CD4-positive, alpha-beta T cell treated with Interferon gamma for 1 hour (primary cell): ENCODE data around the gene KRT78.

Experiments used
- DNase-seq: peaks from one replicate; pipeline ENCODE4 v3.0.0-alpha.2; 2020

Gene KRT78

GRCh38 chr12:52837781-52838608 is 10.8 kb downstream of the KRT78 start:
- no peak for DNase-seq

DNA sequence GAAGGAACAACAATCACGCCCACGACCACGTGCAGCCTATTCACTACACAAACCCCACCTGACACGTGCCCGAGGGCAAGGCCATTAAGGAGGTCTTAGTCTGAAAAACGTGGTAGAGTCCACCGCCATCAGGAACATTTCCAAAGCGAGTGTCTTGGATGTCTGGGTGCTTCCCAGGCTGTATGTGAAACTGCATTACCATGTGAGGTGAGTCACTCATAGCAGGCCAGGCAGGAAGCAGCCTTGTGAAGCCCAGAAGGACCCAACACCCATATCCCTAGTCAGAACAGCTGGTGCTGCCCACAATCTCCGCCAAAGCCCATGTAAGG is 11.4 kb downstream of the KRT78 start:
- no peak for DNase-seq

DNA sequence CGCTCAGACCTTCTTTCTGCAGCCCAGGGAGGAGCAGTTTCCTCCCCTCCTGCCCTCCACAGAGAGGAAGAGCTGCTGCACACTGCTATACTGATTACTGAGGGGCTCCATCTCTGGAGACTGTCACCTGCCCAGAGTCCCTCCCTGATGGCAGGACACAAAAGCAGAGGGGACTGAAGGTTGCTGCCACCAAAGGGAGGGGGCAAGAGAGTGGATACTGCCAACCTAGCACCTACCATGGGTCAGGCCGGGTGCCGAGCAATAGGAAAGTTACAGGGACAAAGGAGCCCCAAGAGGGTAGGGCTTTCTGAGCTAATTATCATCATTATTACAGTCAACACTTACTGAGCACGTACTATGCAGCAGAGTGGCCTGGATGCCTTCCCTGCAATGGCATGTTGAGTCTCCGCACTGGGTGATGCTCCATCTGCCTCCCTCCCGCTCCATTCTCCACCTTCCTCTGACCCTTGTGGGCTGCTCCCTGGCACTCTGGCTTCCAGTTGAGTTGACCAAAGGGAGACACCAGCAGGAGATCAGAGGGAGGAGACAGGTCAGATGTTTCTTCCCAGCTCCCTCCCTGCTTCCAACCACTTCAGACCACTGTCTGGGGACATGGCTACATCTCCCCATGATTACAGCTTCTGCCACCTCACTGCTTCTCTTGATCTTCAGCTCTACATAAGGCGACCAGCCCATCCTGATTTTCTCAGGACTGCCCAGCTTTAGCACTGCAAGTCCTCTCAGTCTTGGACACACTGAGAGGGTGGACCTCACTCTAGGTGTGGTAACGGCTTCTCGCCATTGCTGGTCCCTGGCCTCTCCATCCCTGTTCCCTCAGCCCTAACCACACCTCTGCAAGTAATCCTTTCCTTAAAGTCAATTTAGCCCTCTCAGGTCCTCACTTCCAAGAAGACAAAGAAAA is 12.0 kb downstream of the KRT78 start:
- DNase-seq = no peak

DNA sequence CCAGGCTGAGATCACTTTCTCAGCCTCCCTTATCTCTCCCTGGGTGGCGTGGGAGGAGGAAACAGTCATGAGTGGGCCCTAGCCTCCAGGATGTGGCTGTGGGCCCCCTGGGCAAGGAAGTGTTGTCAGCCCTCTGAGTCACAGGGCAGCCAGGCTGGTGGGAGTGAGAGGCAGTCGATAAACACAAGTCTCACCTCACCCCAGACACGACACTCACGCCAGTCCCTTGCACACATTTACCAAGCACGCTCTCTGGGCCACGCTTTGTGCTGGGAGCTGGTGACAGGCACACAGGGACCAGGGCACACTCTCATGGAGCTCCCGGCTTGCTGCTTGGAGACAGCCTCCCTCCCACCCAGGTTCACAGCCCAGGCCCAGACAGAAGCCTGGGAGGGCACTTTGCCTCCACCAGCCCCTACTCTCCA is 12.7 kb downstream of the KRT78 start:
- peak; percentile 10 for DNase-seq

DNA sequence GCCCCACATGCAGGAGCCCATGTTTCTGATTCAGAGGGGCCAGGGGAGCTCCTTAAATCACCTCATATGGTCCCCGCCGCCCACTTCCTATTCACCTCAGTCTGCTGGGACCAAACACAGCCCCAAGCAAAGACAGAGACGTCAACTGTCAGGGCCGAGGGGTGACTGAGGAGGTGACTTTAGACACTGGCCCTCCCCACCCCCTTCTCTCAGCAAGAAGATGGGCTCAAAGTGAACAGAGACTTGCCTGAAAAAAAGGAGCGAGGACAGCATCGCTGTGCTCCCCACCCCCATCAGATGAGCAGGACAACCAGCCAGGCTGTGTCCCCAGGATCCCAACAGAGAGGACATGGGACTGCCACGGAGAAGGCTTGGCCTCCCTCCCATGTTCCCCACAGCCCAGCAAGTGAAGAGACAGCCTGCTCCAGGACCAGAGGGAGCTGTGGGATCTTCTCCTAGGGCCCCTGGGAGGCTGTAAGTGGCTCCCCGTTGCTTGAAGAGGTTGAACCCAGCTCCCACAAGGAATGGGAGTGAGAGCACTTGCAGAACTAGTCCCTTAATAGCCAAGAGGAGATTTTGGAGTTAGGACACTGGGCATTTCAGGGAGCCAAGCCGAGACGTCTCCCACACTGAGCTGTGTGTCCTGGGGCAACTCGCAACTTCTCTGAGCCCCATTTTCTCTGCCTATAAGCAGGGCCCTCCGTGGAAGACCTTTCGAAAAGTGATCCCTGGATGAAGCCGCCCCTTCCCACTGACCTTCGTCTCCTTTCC is 13.3 kb downstream of the KRT78 start:
- DNase-seq = no peak

DNA sequence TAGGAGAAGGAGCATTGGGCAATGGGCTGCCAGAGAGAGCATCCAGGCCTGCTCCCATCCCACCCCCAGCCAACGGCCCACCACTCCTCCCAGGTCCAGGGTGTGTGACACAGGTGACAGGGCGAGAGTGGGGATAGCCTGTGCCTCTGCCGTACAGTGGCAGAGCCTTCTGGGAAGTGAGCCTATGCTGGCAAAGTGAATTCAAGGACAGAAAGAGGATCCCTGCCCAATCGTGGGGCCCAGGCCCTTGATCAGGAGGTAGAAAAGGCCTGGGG is 14.1 kb downstream of the KRT78 start:
- no peak for DNase-seq

DNA sequence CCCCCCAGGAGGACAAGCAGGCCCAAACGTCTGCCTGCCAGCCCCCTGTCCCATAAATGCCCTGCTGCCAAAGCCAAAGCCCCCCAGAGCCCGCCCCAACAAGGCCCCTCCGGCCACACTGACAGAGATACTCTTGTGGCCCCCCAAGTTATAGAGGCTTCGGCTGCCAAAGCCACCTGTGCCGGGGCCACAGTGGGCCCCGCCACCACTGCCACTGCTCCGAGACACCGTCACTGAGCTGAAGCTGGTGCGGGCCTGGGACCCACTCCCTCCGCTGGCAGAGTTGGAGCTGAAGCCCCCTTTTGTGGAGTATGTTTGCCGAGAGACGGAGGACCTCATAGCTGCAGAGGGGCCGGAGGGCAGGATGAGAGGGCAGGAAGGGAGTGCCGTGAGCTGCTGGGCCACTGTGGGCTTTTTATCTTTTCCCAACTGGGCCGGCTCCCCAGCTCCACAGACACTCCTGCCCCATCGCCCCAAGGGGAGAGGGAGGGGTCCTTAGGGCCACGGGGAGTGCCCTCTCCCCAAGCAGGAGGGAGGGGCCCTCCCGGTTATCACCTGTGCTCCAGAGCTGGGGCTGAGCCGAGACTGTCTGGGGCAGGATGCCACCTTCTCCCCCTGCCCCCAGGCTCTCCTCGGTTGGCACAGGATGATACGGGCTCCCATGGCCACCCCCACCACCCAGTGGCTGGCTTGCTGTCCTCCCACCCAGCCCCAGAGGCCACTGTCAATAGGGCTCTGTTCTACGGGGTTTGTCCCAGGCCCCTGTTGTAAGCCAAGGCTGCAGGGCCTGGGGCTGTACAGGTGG is 14.7 kb downstream of the KRT78 start, which contains the start of gene KRT79:
Gene KRT79, minus strand, starts transcription at position 390 of the 805 bp plus-strand sequence. Its CDS starts 51 bp downstream, at position 339.
- no peak for DNase-seq

- DNase-seq = no peak
Measured at GRCh38 chr12:52832985-52833905, 15.5 kb downstream of the KRT78 start.

GRCh38 chr12:52832451-52832850 is 16.3 kb downstream of the KRT78 start:
- DNase-seq = no peak

DNA sequence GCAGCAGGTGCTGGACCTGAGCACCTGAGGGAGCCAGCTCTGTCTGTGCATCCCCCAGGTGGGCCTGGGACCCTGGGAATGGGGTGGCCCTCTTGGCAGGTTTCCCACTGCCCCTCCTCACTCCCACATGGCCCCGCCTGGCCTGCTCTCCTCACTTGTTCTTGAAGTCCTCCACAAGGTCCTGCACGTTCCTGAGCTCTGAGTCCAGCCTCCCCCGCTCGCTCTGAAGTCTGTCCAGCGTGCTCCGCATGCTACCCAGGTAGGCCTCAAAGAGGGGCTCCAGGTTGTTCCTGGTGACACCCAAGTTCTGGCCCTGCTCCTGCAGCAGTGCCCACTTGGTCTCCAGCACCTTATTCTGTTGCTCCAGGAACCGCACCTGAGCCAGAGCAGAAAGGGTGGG is 17.5 kb downstream of the KRT78 start:
- DNase-seq = no peak

DNA sequence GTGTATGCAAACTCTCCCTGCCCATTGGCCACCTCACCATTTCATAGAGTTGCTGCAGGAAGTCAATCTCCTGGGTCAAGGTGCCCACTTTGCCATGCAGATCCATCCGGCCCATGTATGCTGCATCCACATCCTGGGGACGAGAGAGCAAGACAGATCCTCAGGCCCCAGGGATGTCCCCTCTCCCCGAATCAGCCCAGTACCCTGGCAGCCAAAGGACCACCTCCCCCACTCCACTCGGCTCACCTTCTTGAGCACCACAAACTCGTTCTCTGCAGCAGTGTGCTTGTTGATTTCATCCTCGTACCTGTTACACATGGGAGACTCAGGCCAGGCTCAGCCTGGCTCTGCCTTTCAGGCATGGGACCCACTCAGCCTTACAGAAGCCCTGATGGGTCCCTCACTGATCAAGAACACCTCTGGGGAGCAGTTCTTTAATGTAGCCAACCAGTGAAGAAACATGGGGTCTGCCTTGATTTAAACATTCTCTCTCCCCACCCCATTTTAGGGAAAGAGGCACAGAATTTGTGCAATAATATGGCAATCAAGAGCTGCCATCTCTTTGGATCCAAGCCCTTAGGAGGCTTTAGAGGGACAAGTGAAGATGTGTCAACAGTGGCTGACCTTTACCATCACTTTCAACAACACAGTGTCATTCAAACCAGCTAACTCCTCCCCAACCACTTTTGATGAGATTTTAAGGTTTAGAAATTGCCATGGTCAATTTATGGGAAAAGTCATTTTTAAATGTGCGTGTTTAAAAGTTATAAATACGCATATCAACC is 18.6 kb downstream of the KRT78 start:
- DNase-seq = no peak

DNA sequence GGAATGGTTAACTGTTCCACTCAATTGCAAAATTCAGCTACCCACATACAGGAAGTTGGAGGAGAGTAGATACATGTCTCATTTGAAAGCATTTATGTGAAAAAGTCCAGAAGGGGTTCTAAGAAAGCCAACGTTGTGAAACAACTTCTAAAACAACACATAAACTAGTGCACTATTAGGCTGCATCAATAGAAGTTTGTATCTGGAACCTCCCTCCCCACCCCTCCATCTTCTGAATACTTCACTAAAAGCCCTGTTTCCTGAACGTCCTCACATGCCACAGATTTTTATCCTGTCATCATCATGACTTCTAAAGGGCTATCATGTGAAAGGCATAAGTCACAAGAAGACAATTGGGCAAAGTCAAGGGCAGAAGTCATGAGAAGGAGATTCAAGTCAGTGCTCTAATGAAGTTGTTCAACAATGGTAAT is 20.2 kb downstream of the KRT78 start:
- no peak for DNase-seq

- DNase-seq = no peak
Measured at GRCh38 chr12:52828156-52828555, 20.6 kb downstream of the KRT78 start.

DNA sequence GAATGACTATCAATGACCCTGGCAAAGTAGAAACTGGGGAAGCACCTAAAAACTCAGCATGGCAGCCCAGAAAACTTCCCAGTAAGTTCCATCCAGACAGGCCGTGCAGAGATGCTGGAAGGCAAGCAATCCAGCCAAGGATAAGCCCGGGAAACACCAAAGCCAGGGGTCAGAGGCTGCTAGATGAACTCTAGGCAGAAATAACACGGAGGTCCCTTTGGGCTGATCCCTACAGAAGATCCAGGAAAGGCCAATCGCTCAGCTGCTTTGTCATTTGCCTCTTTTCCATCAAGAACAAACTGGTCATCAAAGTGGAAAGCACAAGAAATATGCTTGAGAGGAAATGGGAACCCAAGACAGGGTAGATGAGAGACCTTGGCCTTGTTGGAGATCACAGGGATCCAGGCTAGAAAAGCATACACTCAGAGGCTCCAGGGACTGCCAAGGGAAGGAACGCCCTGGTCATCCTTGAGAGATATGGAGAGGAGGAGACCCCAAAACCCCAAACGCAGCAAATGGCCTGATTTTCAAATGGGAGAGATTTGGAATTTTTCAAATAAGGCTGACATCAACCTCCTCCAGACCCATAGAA is 21.2 kb downstream of the KRT78 start:
- no peak for DNase-seq

GRCh38 chr12:52826611-52827498 is 21.9 kb downstream of the KRT78 start:
- no peak for DNase-seq

DNA sequence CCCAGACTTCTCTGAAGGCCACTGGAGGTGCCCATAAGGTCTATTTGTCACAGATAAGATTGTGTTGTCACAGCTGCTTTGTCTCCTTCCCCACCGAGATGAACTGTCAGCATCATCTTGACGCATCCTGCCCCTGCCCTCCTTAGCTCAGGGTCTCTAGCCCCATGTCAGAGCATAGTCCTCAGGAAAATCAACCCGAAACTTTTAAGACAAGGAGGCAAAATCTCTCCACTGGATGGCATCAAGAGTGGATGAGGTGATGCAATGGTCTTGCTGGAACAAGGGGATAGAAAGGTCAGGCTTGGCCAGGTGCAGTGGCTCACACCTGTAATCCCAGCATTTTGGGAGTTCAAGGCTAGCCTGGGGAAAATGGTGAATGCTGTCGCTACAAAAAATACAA is 22.8 kb downstream of the KRT78 start:
- no peak for DNase-seq

DNA sequence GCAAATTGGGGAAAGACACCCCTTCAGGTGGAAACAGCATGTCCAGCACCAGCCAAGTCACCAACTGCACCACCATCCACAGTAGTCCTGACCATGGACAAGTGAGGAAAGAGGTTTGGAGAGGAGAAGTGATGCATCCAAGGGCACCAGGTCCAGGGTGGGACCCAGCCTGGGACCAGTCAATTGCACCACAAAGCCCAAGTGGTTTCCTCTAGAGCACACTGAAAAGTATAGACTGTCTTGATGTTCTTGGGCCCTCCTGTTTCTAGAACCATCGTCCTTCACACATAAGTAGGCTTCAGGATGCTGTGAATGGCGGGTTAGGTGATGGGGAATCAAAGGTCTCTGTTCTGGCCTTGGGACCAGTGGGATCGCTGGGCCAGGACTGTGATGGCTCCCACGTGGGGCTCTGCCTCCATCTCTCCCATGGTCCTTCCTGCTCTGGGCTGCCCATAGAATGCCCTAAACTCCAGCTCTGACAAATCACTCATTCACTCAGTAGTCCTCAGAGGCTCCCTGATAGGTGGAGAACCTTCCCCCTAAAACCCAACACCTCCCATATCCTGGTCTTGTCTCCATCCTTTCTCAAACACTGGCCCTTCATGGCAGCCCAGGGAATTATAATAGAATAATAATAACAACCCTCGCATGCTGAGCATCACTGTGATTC is 23.9 kb downstream of the KRT78 start:
- DNase-seq = no peak

GRCh38 chr12:52823761-52824450 is 24.9 kb downstream of the KRT78 start:
- no peak for DNase-seq
